8988T (cell line): ENCODE measurements around the gene TLL1.

Experiments used
- DNase-seq: peaks from one replicate; pipeline ENCODE4 v3.0.0; 2011

The TLL1 gene

DNA sequence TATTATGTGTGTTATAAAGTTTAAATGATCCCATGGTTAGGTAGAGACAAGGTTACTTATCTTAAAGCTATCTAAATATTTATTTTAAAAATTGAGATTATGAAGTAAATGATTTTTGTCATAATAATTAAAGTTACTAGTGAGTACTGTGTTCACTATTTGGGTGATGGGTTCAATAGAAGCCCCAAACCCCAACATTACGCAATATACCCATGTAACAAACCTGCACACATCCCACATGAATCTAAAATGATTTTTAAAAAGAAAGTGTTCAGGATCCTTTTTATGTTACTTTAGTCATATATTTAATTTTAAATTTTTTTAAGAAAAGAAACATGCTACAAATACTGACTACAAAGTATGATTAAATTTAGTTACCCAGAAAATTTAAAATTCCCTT lies 193.9 kb downstream of the TLL1 start:
- no peak for DNase-seq

DNA sequence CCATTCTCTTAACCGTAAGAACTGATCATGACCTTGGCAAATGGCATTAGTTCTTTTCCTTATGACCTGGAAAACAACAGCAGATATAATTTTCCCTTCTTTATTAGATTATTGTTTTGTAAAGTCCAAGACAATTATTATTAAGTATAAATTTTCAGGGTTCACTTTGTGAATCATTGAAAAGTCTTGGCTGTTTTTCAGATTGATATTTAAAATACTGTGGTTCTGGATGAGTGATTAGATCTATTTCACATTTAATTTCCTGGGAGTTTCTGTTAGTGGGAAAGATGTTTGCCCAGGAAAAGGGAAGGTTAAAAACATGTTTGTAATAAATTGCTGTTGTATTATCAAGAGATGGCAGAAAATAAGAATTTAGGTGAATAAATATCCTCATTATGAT lies 194.9 kb downstream of the TLL1 start:
- DNase-seq: no peak

DNA sequence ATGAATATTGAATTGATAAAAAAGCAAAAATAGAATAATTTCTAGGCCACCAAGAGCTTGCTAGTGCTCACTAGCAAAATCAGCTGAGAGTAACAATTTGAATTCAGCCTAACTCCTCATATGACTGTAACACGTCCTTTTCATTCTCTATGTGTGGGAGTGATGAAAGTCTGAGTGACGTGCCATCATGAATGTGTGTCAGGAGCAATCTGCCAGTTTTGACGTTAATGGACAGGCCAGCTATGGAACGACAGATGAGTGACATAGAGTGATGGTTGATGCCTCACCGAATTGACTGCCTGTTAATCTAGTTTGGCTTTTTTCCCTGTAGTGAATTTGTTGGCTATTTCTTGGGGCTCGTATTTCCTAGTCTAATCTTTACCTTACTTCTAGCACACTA lies 200.7 kb downstream of the TLL1 start:
- no peak for DNase-seq

DNA sequence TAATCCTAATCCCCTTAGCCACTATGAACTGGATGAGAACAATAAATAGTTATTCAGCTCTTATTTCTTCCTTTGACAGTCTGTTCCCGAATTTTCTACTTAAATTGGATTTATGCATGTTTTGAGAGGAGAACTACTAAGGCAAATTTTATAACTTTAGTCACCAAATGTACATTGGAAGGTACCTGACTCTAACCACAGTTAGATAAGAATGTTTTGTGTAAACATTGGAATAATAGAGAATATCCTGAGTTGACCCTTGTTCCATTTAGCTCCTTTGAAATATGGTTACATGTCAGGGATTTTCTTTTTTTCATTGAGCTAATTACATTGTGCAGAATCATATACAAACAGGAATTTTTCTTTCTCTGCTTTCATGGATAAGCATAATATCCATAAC lies 202.6 kb downstream of the TLL1 start:
- DNase-seq: no peak

DNA sequence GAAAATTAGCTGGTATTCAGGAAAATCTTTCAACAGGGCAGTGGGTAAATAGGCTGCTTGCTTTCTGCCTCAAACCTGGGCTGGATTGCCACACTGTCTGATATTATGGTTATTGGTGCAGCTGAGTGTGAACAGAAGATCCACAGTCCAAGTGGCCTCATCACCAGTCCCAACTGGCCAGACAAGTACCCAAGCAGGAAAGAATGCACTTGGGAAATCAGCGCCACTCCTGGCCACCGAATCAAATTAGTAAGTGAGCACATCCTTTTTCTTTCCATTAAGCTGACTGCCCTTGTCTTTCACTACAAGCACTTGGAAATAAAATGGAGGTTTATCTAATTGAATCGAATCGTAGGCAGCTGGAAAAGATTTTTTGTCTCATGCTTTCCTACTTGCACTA lies 204.7 kb downstream of the TLL1 start:
- no peak for DNase-seq

DNA sequence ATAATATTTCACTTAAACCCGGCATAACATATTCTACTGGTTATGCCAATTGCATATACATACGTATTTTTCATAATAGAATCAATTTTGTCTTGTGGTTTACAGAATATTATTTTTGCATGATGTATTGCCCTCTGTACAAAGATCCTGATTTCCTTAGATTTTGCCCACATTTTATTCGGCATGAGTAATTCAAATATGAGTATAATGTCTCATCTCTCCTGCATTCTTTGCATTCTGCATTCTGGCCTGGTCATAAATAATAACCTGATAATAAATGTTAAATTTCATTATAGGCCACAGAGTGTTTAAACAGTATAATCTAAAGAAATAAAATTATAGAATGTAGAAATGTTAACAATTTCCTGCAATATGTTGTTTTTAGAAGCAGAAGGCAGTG lies 205.3 kb downstream of the TLL1 start:
- DNase-seq: no peak

DNA sequence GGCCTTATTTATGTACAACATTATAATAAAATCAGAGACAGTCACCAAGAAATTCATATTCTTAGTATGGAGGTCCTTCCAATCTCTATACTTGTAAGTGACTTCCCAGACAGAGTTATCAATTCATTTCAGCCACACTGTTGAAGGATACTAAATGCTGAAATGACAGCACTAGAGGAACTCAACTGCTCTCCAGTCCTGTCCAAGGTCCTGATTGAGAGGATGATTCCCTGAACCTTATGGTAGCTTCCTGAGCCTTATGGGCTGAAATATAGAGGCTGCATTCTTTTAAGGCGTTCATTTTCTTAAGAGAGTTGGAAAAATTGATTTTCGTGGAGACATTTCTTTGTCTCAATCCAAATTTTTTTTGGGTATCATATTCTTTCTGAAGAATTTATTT lies 205.9 kb downstream of the TLL1 start:
- DNase-seq: no peak

DNA sequence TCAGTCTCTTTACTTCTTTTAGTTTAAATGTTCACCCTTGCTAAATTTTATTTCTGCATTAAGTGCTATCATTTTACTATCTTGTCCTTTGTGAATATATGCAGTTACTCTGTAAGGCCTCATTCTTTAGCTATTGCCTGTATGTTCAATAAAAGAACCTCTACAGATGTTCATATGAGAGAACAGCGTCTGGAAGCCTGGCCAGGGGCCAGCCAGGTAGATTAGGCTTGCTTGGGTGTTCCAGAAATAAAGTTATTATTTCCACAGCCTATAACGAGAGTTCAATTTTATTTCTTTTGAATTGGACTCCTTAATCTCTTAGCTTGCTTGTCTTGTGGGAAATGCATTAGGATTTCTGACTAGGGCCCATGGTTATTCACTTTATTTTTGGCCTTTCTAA lies 214.5 kb downstream of the TLL1 start:
- DNase-seq: no peak

DNA sequence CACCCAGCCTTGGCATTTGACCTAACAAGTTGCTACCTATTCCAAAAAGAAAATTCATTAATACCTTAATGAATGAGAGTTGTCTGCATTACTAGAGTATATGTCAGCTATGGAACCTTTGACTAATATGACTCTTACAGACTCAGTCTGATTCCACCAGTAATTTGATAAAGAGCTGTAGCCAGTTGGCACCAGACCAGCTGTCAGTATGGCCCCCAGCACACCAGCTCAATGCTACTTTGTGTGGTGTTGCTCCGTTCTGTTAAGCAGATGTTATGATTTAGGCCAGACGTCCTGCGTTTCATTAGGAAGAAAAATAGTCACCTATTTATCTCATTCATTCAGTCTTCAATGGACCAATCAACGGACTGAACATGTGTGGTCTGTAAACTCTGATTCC lies 215.5 kb downstream of the TLL1 start:
- DNase-seq: no peak

DNA sequence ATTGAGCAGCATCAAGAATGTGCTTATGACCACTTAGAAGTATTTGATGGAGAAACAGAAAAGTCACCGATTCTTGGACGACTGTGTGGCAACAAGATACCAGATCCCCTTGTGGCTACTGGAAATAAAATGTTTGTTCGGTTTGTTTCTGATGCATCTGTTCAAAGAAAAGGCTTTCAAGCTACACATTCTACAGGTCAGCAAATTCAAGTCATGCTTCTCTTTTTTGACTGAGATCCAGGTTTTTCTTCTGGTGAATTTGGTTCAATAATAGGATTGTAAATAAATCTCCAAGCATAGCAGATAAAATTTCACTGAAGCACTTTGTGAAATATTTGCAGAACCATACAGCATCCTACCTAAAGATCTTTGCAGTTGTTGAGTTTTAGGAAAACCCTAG lies 218.1 kb downstream of the TLL1 start:
- DNase-seq: no peak

DNA sequence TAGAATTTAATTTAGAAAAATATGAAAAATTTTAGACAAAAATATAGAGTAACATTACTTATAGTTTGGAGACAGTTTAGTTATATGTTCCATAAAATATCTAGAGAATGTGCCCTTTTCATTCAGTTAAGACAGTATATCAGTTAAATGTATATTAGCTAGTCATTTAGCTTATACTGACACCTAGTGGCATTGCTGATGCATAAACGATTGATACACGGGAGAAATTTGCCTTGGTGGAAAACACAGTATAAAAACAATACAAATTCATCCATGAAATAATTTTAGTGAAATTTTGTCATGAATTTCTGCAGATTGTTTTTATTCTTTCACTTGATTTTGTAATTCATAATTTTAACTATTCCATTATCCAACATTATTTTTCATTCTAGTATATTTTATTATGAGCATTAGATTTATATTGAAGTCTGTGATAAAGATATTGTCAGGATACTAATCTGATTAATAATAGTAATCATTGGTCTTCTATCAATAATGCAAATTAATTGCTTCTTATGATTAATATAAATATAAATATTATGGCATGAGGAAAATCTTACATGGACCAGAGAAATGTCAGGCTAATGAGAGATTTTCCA lies 219.0 kb downstream of the TLL1 start:
- no peak for DNase-seq

DNA sequence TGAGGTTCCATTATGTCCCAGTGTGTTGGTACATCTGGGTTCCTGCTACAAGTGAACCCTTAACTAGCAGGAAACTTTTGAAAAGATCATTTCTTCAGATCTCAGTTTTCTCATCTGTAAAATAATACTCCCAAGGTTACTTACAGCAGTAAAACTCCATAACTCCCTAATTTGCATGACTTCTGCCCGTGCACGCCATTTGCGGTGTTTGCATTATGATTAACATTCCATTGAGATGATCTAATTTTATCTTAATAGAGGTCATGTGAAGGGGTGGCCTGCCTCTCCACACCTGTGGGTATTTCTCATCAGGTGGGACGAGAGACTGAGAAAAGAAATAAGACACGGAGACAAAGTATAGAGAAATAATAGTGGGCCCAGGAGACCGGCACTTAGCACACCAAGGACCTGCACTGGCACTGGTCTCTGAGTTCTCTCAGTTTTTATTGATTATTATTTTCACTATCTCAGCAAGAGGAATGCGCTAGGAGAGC lies 219.8 kb downstream of the TLL1 start:
- no peak for DNase-seq

DNA sequence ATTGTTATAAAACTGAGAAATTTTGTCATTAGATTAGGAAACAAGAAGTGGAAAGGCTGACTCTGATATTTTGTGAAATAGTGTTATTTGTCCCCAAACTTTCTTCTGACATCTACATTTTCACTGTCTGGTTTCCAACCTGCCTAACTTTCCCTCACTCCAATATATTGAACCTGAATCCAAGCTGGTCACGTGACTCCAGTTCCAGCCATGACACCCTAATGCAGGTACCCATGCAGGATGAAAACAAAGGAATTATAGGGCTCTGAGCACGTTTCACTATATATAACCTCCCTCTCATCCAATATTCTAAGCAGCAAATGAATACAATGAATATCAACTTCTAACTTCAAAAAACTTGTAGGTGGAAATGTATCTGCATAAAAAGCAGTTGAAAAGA lies 231.6 kb downstream of the TLL1 start:
- DNase-seq: no peak

DNA sequence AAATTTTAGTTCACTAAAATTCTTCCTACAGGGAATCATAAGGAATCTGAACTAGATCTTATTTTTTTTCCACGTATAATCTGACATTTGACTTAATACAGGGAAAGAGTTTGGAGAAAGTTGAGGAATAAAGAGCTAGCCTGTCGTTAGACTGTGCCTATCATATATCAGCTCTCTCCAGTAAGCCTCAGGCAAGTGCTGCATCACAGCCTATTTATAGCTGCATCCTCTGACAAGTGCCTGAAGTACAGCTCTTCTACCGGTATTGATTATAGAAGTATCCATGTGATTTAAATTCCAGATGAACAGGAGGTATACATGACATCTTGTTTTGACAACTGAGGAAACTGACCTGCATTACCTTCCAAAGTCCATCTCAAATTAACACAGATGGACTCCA lies 248.9 kb downstream of the TLL1 start:
- DNase-seq: no peak

DNA sequence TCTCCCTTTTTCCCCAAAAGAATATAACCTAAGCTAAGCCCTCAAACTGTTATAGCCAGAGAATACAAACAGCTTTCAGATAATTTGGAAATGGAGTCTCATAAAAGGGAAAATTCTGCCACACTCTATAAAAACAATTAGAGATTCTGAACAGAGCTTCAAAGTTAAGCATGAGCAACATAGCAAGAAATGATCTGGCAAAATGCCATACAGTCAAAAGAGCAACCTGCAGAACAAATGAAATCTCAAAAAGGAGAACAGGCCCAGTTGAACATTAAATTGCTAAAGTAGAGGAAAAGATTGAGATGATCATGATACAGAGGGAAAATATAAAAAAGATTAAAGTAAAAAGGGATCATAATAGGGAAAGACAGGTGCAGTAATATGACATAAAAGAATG lies 250.5 kb downstream of the TLL1 start:
- DNase-seq: no peak

DNA sequence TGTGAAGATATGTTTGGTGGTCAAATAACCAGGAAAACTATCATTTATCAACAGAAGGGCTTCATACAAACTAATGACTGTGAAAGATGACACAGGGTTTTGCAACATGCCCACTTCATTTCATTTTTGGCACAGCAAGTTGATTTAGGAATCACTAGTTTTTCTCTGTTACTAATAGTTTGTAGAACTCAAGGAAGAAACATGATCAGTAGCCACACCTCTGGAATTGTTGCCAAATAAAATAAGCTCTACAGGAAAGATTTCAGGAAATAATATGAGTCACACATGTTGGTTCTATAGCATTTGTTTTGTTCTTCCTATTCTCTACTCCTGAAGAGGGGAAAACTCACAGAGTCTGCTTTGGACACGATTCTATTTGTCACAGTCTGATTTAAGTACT lies 255.4 kb downstream of the TLL1 start:
- DNase-seq: no peak

DNA sequence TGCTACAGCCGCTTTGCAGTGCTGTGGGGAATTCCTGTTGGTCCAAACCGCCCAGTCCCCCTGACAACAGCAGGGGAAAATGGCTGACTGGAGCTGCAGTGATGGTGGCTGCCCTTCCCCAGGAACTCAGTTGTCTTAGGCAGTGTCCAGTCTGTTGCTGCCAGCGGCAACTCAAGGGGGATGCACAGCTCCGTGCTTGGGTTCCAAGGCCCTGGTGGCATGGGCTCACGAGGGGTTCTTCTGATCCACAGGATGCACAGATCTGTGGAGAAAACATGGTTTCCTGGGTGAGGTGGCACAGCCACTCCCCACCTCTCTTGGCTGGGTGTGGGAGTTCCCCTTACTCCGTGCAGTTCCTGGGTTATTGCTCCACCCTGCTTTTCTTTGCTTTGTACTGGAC lies 261.2 kb downstream of the TLL1 start:
- DNase-seq: no peak

DNA sequence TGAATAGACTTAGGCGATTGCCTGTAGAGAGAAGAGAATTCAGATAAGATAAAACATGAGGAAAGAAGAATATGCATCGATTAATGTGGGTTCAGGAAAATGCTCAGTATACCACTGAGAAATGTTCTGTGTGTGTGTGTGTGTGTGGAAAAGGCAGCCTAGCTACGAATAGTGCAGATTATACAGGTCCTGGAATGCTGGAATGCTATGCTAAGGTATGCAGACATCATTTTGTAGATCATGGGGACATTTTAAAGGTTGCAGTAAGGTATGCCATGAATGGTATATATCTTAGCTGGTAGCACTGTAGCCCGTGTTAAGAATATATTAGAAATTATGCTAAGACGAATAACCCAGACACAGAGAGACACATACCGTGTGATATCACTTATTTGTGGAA lies 267.9 kb downstream of the TLL1 start:
- DNase-seq: no peak

DNA sequence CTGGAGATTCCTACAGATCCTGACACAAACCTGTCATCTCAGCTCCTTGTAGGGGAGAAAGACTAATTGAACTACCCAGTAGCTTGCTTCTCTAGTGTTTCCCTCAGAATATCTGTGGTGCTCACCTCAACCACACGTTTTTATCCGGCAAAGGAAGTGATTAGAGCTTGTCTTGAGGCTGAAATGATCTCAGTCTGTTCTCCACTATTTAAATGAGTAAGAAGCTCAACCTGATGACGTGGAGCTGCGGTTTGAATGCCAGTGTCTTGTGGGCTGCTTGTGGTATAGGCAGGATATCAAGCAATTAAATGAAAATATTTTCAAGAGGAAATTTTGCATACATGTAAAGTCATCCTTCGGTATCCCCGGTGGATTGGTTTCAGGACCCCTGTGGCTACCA lies 270.2 kb downstream of the TLL1 start:
- DNase-seq: no peak

DNA sequence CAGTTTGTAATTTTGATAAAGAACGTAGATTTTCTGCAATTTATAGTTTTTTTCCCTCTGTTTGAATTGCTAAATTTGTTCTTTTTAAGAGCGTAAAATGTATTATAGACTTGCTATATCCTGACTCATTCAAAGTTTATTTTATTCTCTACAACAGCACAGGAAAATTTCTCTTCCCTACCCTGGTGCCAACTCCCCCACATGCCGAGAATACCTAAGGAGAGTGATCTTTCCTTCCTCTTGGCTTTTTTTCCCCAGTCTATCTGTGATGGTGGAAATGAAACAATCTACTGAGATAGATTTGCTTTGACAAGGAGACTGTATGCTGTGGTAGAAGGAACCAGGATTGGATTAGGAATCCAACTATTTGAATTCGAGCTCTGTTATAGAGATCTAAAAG lies 271.6 kb downstream of the TLL1 start:
- DNase-seq: no peak

DNA sequence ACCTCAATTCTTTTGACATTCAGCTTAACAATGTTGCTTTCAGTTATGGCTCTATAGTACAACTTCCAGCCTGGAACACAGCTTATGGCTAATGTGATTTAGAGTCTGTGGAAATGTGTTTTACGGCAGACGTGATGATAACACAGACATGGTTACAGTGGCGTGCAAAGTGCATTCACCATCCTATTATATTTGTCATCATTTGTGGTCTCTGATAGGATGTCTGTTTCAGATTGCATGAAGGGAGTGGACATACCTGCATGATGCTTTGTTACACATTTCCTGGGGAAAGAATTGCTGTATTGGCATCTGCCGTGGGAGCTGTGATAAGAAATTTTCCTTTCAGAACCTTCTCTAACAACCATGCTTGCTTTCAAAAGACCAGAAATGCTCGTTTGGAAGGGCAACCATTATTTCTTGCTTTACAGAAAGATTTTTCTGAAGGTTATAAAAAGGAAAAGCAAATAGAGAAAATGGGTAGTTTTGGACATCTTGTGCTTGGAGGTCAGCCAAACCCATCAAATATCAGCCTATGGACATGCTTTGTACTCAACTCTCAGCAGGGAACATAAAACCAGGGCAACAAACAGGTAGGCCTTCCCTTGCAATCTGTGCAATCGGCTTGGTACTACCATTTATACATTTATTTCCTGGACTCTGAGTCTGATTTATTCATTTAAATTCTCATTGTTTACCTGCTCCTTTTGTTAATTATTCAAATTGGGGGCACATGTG lies 273.9 kb downstream of the TLL1 start:
- no peak for DNase-seq
